ENCODE measurements around the gene PAX8. TPM values are rescaled to one million over a fixed set of nuclear protein-coding genes. Genes with fewer than 3 reads are reported as not detected.

PAX8 gene
- total and polyA plus RNA-seq, 2 of the 13 experiments (the other 11 are each of a cell fraction or from before 2014, with no cell fraction given): 1.5 to 8.8 TPM

DNA sequence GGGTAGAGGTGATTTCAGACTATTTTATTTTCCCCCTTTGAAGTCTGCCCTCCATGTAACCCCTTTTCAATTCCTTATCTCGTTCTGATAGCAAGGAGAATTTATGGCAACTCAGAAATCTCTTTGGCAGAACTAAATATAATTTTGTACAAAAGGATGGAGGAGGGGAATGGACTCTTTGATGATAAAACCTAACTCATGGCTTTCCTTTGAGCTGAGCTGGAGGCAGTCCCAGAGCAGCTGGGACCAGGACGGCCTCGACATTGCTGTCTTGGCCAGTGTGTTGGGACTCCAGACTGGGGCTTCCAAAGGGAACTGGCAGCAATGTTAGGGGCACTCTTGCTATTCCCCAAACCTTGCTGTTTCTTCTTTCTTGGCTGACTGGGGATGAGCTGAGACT is 47.7 kb downstream of the PAX8 start:
- FAIRE-seq (no peak), ATAC-seq (no peak), DNase-seq (ENCODE audit: low spot score) (no peak)
- Histone ChIP-seq H3K4me1 (ENCODE audit: insufficient read depth, low read length) (peaks cover 46% of the 10 kb centered on the region), H3K4me2 (ENCODE audit: low read depth, low read length) (no peak overlapping the region), H3K9me3 (ENCODE audit: low read length) (no peaks in the 10 kb centered on the region), H3K79me2 (ENCODE audit: insufficient read depth, low read length) (no peaks in the 10 kb centered on the region), H2AFZ (ENCODE audit: low read length) (no peak overlapping the region), H3K9ac (ENCODE audit: insufficient read depth, low read depth, low read length) (no peak overlapping the region), H3K27ac (ENCODE audit: extremely low read length, insufficient read depth, low read length) (no peak overlapping the region), H3K36me3 (replicated peaks in 1 of 2; ENCODE audit: control insufficient read depth in 1 of 2, insufficient read depth in 2 of 2, low read length in 2 of 2) (no peaks in the 10 kb centered on the region), H3K27me3 (ENCODE audit: control insufficient read depth in 1 of 2, insufficient read depth in 2 of 2, low read length in 2 of 2) (0 out of 5 replicates have a peak, but pooled peaks cover 0 to 5% of the 10 kb centered on the region in 2 experiments), H3K4me3 (replicated peaks in 1 of 3; ENCODE audit: insufficient read depth in 1 of 3, low read depth in 2 of 3, low read length in 3 of 3) (no peak overlapping the region), H4K20me1 (ENCODE audit: insufficient read depth, low read length) (no peaks in the 10 kb centered on the region)
- WGBS (ENCODE audit: low lambda C conversion rate): 15% methylated on average over 3 of the region's 3 CpGs
- ChIA-PET POLR2A (interaction anchor here (2.6 kb wide), 1 partner anchor 11 kb away, joined by 10 read pairs; no protein-coding TSS in a partner anchor), CTCF (ENCODE audit: low intra/inter-chr PET ratio, low total read pairs) (no interaction called here)
- in situ Hi-C loops (cut with HindIII; ENCODE audit: extremely low pct_ligation_motif_present, low pct_unique_long_range_greater_than_20kb): no loop called here
- no TSS peak for BruUV-seq (replicated peaks)
- TF ChIP-seq NFRKB (IDR thresholded peaks at IDR 0.05) (no peak), ZSCAN12 (CRISPR knock-in tag; IDR thresholded peaks at IDR 0.05) (no peak), ZFAT (CRISPR knock-in tag; conservative IDR thresholded peaks at IDR 0.05) (no peak), ZNF235 (CRISPR knock-in tag; IDR thresholded peaks at IDR 0.05; ENCODE audit: borderline replicate concordance) (no peak), STAT5B (CRISPR knock-in tag; IDR thresholded peaks at IDR 0.05) (no peak), ZNF230 (CRISPR knock-in tag; IDR thresholded peaks at IDR 0.05) (no peak), RFXAP (CRISPR knock-in tag; IDR thresholded peaks at IDR 0.05; ENCODE audit: borderline replicate concordance) (no peak), MAFK (conservative IDR thresholded peaks at IDR 0.05 in 1 of 2, IDR thresholded peaks at IDR 0.05 in 1 of 2; ENCODE audit: low read length in 2 of 2) (no peak), HNRNPL (IDR thresholded peaks at IDR 0.05; ENCODE audit: low read depth, low read length) (no peak), MXD4 (CRISPR knock-in tag; IDR thresholded peaks at IDR 0.05) (no peak)
- TF ChIP-seq, protein P1, sequence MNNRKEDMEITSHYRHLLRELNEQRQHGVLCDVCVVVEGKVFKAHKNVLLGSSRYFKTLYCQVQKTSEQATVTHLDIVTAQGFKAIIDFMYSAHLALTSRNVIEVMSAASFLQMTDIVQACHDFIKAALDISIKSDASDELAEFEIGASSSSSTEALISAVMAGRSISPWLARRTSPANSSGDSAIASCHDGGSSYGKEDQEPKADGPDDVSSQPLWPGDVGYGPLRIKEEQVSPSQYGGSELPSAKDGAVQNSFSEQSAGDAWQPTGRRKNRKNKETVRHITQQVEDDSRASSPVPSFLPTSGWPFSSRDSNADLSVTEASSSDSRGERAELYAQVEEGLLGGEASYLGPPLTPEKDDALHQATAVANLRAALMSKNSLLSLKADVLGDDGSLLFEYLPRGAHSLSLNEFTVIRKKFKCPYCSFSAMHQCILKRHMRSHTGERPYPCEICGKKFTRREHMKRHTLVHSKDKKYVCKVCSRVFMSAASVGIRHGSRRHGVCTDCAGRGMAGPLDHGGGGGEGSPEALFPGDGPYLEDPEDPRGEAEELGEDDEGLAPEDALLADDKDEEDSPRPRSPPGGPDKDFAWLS (CRISPR knock-in tag; IDR thresholded peaks at IDR 0.05; ENCODE audit: borderline replicate concordance): no peak
- TF ChIP-seq, protein P2, sequence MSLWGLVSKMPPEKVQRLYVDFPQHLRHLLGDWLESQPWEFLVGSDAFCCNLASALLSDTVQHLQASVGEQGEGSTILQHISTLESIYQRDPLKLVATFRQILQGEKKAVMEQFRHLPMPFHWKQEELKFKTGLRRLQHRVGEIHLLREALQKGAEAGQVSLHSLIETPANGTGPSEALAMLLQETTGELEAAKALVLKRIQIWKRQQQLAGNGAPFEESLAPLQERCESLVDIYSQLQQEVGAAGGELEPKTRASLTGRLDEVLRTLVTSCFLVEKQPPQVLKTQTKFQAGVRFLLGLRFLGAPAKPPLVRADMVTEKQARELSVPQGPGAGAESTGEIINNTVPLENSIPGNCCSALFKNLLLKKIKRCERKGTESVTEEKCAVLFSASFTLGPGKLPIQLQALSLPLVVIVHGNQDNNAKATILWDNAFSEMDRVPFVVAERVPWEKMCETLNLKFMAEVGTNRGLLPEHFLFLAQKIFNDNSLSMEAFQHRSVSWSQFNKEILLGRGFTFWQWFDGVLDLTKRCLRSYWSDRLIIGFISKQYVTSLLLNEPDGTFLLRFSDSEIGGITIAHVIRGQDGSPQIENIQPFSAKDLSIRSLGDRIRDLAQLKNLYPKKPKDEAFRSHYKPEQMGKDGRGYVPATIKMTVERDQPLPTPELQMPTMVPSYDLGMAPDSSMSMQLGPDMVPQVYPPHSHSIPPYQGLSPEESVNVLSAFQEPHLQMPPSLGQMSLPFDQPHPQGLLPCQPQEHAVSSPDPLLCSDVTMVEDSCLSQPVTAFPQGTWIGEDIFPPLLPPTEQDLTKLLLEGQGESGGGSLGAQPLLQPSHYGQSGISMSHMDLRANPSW (CRISPR knock-in tag; IDR thresholded peaks at IDR 0.05; ENCODE audit: borderline replicate concordance): no peak
- intact Hi-C loops (cut with micrococcal nuclease; ENCODE audit: unreplicated experiment): no loop called here
